Hematopoietic multipotent progenitor cell (in vitro differentiated cells): ENCODE results near the gene MARVELD1. TPM values are rescaled to one million over a fixed set of nuclear protein-coding genes. Genes with fewer than 3 reads are reported as not detected.
"Not testable (repeated sequence)": the region's sequence is repeated elsewhere in the genome, so short reads cannot be mapped to it uniquely, and the experiment has no call there.

Source experiments
- DNase-seq, 3 donors: peaks; one replicate each; pipeline ENCODE4 v3.0.0-alpha.2; 2011 to 2015; ENCODE audit warnings: low read depth in 2 of 3, low spot score in 2 of 3
- total RNA-seq: library from RNA; depleted of rRNA; stranded (reverse); fragments of >200 nt; gene quantifications from one replicate; pipeline ENCODE4 v1.2.3, GENCODE V29; 2012

Gene MARVELD1
- total RNA-seq, result 22.9 TPM

GRCh38 chr10:97713339-97713825, at the start of gene MARVELD1:
MARVELD1 (plus strand) TSS chr10:97713730; CDS start chr10:97713877, 147 bp downstream.
- peak in 1 of 3 donors; percentile 23 for DNase-seq

- DNase-seq, result peak in 1 of 3 donors; percentile 40
Measured at GRCh38 chr10:97664282-97664850, 49.2 kb upstream of the MARVELD1 start.

- no peak for DNase-seq
Measured at GRCh38 chr10:97666992-97667391, 46.5 kb upstream of the MARVELD1 start.

GRCh38 chr10:97667463-97667862, 46.1 kb upstream of the MARVELD1 start:
- no peak for DNase-seq

GRCh38 chr10:97669571-97669970, 44.0 kb upstream of the MARVELD1 start:
- no peak for DNase-seq

GRCh38 chr10:97673736-97674525, 39.6 kb upstream of the MARVELD1 start:
- no peak for DNase-seq

- no peak for DNase-seq
Measured at GRCh38 chr10:97675222-97675621, 38.3 kb upstream of the MARVELD1 start.

- DNase-seq, result peak; percentile 37 to 60 (median 57)
Measured at GRCh38 chr10:97676770-97677581, 36.6 kb upstream of the MARVELD1 start.

GRCh38 chr10:97679594-97679993, 33.9 kb upstream of the MARVELD1 start:
- no peak for DNase-seq

GRCh38 chr10:97682042-97682441, 31.5 kb upstream of the MARVELD1 start:
- DNase-seq, result no peak

- DNase-seq, result no peak
Measured at GRCh38 chr10:97683556-97684367, 29.8 kb upstream of the MARVELD1 start.

- DNase-seq, result not testable (repeated sequence)
Measured at GRCh38 chr10:97684368-97684713, 29.2 kb upstream of the MARVELD1 start.

GRCh38 chr10:97684866-97685394, 28.6 kb upstream of the MARVELD1 start:
- no peak for DNase-seq

- DNase-seq, result no peak
Measured at GRCh38 chr10:97685395-97685958, 28.1 kb upstream of the MARVELD1 start.

- no peak for DNase-seq
Measured at GRCh38 chr10:97686301-97686961, 27.1 kb upstream of the MARVELD1 start.

- peak; percentile 89 to 97 (median 97) for DNase-seq
Measured at GRCh38 chr10:97686962-97687784, 26.4 kb upstream of the MARVELD1 start, which contains the start of gene AVPI1. AVPI1 (minus strand) TSS chr10:97687241; CDS start chr10:97679905, 7,336 bp downstream.

- no peak for DNase-seq
Measured at GRCh38 chr10:97687785-97688781, 25.4 kb upstream of the MARVELD1 start.
